Amygdala (tissue), 56 donors: Measurements from ENCODE around the gene SCAMP3.
"Not testable (repeated sequence)": the region's sequence is repeated elsewhere in the genome, so short reads cannot be mapped to it uniquely, and the experiment has no call there.

Source experiments
- DNase-seq, 56 donors: peaks; one replicate each; lab custom pipeline; 2025; lab: John Stamatoyannopoulos, UW

Gene SCAMP3

DNA sequence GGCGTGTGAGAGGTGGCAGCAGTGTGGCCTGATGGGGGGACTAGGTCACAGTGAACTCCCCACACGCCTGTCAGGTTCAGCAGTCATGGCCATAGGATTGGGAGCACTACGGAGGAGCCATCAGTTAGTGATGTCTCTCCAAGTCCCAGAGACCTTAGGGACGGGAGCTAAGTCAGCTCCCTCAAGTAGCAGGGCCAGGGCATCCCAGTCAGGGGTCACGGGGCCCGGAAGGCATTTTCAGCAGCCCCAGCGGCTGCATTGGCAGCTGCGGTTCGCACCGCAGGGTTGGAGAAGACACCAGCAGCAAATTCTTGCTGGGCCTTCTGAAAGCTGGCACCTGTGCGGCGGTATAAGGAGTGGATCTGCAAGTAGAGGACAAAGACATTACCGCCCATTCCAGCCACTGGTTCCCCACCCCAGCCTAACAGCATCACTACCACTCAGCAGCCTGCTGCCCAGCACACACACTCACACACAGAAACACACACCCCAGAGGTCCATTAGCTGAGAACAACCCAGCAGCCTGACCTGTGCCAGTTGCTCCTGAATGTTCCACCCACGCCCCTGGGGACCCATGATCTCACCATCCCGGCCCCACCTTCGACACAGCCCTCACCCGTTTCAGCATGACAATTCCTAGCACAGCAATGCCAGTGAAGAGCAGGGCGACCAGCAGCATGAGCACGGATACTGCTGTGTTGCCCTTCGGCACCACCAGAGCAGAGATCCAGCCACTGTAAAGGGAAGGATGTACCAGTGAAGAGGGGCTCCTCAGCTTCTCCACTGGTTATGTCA is 5.9 kb downstream of the SCAMP3 start:
- no peak for DNase-seq

DNA sequence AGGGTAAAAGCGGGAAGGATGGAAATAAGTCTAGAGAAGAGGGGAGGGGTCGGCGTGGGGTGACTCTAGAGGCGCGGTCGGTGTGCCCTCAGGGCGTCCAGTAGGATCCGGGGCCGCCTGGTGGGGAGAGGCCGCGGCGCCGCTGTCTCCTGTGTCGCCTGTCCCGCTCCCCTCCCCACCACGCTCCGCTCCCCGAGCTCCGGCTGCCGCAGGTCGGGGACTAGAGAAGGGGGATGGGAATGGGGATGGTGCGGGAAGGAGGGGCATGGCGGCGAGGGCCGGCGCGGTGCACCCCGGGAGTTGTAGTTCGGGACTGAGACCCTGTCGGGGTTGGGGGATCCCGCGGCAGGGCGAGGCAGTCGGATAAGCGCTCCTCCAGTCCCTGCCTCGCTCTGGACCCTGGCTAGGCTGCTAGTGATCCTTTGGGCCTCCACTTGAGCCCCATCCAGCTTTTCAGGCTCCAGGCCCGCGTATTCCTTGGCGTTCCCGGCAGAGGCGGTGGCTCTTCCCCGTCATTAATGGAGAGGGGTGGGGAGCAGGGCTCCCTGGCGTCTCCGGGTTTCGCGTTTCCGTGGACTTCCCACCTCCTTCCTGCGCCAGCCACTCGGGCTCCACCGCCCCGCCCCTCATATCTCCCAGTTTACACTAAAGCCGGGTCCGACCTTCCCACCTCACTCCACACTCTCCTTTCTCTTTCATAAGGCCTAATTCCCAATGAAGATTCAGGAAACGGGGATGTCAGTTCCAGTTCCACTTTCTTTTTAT is 6.7 kb downstream of the SCAMP3 start, which contains the start of gene ENTREP3:
Gene ENTREP3 (minus strand): TSS at position 241 of the 765 bp plus-strand sequence. CDS start 606 bp downstream, outside the sequence.
- DNase-seq = peak; percentile 33 to 92 (median 79)

DNA sequence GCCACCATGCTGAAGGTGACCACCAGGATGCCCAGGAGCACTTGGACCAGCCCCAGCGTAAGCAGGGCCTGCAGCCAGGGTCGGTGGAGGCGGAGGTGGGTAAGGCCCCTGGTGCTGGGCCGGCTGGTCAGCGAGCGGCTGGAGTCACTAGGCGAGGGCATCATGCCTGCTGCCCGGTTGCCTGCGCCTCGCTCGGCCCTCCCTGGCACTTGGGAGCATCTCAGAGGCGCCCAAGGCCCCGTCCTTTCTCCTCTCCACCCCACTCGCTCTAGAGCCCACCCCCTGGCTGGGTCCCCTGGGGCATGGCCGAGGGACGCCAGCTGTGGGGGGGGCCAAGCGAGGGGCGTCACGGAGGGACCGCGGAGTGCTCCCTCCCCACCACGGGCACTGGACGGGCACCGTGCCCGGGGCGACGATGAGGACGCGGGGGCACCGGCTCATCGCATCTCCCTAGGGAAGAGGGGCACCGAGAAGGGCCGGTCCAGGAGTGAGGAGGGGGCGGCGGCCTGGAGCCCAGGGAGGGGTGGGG is 7.4 kb downstream of the SCAMP3 start:
- DNase-seq = peak in 15 of 56 donors; percentile 20 to 84 (median 53)

DNA sequence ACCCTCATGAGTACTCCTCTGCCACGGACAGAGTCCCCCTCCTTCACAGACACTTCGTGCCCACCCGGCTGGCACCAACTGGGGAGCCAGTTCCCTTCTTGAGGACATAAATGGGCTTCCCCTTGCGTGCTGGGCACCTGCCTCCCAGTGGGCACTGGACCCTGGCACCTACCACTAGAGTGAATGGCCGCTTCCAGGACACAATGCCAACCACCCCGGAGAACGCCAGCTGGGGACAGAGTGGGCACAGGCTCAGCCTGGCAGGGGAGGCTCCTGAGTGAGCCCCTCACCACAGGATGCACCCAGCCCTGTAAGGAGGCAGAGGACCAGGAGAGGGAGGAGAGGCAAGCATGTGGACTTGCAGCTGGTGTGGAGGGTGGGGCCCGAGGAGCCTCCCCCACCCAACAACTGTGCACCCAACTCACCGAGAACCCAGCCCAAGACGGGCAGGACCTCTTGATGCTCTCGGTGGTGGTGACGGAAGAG is 7.9 kb downstream of the SCAMP3 start:
- DNase-seq = peak in 6 of 56 donors; percentile 15 to 48 (median 34)

DNA sequence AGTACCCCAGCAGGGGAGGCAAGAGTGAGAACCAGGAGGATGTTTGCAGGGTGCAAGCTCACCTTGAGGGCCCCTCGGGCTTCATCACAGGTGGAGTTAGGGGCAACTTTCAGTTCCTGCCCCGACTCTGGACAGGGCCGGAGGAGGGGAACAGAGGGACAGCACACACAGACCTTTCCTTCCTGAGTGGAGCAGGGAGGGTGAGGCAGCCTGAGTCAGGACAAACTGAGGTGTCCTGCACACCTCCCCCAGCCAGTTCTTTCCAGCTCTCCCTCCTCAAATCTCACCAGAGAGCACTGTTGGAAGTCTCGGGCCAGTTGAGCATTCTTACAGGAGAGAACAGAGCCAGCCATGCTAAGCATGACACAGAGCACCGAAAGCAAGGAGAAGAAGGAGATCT is 8.4 kb downstream of the SCAMP3 start:
- peak in 2 of 56 donors; percentile 10 to 26 for DNase-seq

DNA sequence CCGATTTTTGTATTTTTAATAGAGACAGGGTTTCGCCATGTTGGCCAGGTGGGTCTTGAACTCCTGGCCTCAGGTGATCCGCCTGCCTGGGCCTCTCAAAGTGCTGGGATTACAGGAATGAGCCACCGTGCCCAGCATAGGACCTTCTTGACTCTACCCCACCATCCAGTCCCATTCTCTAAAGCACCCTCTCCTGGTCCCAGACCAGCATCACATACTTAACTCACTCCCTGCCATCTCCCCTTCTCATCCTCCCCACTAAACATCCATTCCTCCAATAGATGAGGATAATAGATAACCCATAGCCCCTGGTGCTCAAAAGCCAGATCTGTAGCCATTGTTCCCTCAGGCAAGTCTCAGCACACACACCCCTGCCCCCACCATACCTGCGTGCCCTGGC is 9.0 kb downstream of the SCAMP3 start:
- no peak for DNase-seq

- DNase-seq = no peak
Observed at GRCh38 chr1:155251566-155251965, 10.6 kb downstream of the SCAMP3 start.

DNA sequence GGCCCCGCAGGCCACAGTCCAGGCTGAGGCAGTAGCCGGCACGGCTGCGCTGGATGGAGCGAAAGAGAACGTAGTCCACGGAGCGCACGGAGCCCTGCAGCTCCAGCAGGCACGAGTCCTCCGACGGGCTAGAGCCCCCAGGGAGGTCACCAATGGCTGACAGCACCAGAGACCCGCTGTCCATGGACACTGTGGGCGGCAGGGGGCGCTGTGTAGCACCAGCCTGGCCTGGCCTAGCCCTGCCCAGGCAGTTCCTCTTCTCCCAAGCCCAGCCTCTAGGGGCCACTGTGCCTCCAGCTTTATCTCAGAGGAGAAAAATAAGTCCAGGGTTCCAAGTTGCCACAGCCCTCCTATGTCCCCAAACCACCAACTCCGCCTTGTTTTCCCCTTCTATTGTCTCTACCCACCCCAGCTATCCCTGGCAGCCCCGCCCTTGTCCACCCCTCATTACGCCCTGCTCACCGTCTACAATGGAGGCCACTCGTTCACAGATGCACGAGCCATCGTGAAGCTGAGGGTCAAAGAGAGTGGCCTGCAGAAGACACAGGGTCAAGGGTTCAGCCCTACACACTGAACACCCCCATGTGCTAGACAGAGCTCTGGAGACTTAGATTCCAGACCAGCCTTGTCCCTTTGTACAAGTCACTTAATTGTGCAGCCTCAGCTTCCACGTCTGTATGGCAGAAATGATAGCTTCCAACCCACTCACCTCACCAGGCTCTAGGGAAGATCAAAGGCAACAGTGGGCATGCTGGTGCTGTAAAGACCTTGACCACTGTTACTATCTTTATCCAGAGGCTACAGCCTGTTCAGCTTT is 11.3 kb downstream of the SCAMP3 start:
- peak in 55 of 56 donors; percentile 35 to 94 (median 81) for DNase-seq

DNA sequence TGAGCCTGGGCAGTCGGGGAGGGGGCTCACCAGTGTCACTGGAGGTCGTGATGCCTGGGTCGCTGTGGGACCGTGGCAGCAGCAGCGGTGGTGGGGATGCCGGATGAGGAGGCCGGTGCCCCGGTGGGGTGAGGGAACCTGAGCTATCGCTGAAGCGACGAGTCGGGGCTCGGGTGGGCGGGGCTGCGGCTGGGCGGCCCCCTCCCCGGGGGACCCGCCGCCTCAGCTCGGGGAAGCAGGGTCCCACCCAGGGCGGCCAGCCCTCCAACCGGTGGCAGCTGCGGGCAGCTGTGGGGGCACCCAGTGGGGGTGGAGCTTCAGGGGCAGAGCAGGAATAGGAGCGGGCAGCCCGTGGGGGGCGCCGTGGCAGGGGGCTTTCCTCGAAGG is 11.9 kb downstream of the SCAMP3 start:
- DNase-seq = no peak

DNA sequence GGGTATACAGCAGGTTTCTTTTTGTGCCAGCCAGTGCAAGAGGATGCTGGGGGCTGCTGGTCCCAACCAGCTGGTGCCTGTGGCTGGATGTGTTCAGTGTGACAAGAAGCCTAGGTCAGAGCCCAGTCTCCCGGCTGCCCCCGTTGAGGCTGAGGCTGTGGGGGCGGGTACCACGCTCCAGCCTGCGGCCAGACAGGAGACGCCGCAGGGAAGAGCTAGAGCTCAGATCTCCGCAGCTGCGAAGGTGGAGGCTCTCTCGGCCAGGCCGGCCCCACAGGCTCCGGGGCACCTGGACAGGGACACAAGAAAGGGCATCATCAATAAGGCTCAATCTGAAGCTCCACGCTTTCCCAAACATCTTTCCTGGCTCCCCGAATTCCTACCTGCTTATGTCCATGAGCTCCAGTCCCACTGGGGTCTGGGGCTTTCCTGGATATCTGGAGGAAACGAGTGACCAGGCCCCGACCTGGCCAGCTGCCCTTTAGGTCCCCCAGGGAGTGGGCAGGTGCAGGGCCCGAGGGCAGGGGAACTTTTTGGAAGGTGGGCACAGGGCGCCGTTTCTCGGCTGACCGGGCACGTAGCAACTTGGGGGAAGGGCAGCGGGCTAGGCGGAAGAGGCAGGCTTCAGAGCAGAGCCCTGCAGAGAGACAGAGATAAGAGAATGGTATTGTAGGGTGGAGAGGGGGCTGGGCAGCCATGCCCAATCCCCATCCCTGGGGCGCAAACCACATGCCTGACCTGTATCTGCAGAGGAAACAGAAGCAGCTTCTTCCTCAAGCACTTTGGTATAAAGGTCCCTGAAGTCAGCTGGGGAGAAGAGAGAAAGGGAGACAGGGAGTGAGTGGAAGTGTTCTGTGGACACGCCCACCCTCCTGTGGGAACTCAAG is 14.2 kb downstream of the SCAMP3 start:
- DNase-seq = no peak

DNA sequence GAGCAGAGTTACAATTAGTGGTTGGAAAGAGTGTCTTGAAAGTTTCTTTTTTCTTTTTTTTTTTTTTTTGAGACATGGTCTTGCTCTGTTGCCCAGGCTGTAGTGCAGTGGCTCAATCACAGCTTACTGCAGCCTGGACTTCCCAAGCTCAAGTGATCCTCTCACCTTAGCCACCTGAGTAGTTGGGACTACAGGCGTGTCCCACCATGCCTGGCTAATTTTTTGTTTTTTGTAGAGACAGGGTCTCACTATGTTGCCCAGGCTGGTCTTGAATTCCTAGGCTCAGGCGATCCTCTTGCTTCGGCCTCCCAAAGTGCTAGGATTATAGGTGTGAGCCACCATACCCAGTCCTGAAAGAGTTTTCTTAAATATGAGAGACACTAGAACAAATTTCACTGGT is 15.4 kb downstream of the SCAMP3 start:
- DNase-seq = not testable (repeated sequence)

- no peak for DNase-seq
Observed at GRCh38 chr1:155245163-155245524, 17.0 kb downstream of the SCAMP3 start.

GRCh38 chr1:155244368-155245162 is 17.6 kb downstream of the SCAMP3 start:
- peak; percentile 68 to 99 (median 96) for DNase-seq

DNA sequence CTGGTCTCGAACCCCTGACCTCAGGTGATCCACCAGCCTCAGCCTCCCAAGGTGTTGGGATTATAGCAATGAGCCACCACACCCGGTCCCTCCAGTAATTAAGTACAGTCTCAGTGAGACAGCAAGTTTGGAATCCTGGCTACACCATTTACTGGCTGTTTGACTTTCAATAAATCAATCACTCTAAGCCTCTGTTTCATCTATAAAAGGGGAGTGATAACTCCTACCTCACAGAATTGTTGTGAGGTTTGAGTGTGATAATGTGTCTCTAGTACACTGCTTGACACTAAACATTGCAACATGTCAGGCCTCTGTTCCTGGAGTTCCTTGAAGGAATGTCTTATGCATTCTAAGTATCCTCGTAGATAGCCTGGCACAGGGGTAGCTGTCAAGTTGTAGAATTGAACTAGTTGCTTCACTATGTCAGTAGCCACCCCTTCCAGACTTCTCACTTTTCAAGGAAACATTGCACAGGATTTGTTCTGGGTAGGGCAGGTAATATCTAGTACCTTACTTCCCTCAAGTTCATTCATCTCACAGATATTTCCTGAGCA is 19.3 kb downstream of the SCAMP3 start:
- no peak for DNase-seq

- DNase-seq = no peak
Observed at GRCh38 chr1:155241841-155242264, 20.3 kb downstream of the SCAMP3 start.

DNA sequence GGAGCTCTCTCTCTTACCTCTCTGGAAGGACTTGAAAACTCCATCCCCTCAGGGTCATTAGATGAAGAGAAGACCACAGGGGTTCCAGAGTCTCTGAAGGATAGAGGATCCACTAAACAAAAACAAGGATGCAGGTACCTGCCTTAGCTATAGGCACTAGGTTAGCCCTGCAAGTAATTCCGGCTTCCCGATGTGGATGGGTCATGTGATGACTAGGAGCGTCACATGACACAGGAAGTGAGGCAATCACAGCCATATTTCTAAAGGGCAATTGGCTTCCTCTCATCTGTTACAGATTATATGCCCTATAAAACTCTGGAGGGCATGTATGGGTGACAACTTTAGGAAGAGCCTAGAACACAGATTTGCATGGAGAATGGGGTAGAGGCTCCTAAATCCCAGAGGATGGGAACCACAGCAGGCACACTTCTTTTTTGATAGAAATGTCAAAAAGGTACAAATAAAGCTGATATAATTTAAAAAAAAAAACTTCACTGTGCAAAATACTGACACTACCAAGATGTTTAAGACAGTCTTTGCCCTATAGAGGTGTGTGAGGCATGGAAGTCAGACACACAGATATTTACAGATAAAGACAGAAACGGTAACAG is 21.0 kb downstream of the SCAMP3 start:
- peak in 54 of 56 donors; percentile 11 to 91 (median 67) for DNase-seq

- DNase-seq = no peak
Observed at GRCh38 chr1:155236451-155236850, 25.7 kb downstream of the SCAMP3 start.

DNA sequence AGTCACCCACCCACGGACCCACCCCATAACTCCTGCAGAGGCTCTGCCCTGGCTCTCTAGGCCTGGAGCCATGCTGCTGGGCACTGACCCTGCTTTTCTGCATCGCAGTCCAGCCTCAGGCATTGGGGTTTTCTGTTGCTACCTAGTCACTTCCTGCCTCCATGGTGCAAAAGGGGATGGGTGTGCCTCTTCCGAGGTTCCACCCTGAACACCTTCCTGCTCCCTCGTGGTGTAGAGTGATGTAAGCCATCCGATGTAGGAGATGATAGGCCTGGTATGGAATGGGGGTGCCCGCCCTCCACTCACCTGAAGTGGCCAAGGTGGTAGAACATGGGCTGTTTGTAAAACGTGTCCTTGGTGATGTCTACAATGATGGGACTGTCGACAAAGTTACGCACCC is 26.8 kb downstream of the SCAMP3 start:
- not testable (repeated sequence) for DNase-seq
